ENCODE data around the gene PIMREG.

PIMREG gene

DNA sequence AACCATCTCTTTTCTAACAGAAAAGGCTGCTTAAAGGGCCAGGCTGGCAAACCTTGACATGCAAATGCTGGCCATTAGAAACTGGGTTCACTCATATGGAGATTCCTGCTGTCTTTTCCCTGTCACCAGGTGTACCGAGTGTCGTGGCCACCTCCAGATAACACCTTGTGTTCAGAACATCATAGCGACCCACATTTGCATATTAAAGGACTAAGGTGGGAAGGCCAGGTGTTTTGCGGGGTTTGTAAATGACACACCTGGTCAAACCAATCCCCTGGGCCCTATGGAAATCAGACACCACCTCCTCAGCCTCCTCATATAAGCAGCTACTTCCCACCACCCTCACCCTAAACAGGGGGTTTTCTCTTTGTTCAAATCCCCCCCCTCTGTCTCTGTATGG, 6.8 kb upstream of the PIMREG start:
- in situ Hi-C loops (cut with HindIII; ENCODE audit: low sequenced_read_pairs), result no loop called here

DNA sequence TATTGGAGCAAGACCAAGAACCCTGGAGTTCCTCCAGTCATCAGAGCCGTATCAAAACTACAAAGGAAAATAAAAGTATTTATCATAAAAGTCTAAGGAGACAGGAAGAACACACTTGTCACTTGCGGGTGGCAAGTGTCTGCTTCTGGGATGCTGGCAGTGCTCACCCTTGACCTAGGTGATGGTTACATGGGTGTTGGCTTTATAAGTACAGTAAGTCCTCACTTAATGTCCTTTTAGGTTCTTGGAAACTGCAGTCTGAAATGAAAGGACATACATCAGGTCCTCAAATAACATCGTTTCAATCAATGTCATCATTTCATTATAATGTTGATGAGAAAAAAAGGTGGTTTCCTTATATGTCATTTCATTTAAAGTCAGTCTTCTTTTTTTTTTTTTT, 6.3 kb upstream of the PIMREG start:
- in situ Hi-C loops (cut with HindIII; ENCODE audit: low sequenced_read_pairs), result no loop called here

DNA sequence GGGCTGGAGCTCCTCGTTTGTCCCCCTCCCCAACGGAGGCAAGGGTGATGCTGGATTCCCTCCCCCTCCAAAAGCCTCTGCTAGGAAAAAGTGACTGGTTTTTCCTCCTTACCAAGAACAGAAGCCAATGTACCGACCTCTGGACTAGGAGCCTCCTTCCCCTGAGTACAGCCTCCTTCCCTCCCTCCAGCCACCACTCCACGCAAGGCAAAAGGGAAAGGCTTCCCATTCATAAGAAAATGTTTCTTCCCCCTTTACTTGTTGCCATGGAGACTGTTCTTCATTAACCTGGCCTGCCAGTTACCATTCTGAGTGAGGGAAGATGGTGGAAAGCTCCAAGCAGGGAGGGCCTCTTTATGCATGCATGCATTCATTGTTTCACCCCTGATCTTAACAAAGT, 4.3 kb upstream of the PIMREG start:
- in situ Hi-C loops (cut with HindIII; ENCODE audit: low sequenced_read_pairs), result no loop called here

DNA sequence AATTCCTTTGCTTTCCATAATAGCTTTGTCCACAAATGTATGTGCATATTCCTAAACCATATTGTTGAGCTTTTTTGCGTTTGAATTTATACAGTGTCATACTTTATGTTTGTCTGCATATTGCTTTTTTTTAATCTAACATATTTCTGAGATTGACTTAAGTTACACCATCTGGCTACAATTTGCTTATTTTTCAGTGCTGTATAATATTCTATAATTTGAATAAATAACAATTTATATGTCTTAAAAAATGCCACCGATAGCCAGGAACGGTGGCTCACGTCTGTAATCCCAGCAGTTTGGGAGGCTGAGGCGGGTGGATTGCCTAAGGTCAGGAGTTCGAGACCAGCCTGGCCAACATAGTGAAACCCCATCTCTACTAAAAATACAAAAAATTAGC, 1.5 kb upstream of the PIMREG start:
- in situ Hi-C loops (cut with HindIII; ENCODE audit: low sequenced_read_pairs), result no loop called here

DNA sequence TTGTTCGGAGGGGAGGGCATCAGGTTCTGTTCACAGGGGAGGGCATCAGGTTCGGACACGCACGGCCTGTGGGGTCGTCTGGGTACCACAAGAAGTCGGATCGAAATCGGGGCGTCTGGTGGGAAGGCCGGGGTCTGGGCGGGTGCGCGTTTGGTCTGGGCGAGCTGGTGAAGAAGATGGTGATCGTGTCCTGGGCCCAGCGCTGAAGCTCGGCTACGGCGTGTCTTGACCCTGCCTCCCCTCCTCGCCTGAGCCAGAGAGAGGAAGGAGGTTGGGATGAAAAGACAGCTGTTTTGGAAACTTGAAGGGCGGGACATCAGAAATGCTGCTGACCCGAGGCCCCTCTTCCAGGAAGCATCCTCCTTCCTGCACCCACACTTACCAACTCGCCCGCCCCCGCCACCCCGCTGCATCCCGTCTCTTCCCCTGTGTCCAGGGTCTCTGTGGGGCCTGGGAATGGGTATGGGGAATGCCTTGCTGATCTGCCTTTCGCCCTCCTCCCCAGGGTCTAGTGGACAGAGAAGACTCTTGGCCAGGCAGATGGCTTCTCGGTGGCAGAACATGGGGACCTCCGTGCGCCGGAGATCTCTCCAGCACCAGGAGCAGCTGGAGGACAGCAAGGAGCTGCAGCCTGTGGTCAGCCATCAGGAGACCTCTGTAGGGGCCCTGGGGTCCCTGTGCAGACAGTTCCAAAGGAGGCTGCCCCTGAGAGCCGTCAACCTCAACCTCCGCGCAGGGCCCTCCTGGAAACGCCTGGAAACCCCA, 498 bp downstream of the PIMREG start:
- in situ Hi-C loops (cut with HindIII; ENCODE audit: low sequenced_read_pairs), result no loop called here

DNA sequence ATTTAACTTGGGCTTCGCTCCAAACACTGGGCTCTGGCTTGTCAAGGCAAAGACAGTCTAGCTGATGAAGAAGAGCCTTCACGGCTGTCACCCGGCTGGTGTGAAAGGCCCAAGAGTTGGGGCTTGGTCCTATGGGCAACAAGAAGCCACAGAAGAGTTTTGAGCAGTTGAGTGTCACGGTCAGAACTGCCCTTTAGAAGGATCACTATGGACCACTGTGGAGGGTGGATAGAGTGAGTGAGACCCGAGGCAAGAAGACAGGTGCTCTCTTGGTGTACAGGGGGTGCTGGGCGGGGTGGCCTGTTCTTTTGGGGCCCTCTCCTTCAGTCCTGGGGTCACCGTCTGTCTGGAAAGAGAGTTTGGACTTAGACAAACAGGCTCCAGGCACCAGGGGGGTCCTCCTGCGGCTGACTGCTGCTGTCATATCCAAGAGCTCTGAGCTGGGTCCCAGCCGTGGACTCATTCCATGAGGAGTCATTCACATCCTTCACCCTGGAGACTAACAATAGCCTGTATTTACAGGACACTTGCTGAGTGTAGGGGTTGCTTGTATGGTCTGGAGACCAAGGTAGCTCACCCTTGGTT, 2.4 kb downstream of the PIMREG start:
- in situ Hi-C loops (cut with HindIII; ENCODE audit: low sequenced_read_pairs), result no loop called here

DNA sequence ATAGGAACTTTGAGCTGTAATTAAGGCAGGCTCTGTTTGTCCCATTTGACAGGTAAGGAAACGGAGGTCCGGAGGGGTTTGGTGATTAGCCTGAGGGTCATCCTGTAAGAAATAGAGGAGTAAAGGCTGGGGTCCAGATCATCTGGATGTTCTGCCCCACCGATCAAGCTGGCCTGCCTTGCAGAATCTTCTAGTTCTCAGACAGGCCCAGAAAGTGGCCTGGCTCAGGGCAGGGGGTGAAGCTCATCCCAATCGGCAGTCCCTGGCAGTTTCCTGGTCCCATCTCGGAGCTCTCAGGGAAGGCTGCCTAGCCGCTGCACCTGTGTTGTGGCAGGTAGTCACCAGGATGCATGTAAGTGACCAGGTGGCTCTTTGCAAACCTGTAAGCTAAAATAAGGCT, 4.2 kb downstream of the PIMREG start:
- in situ Hi-C loops (cut with HindIII; ENCODE audit: low sequenced_read_pairs), result no loop called here

DNA sequence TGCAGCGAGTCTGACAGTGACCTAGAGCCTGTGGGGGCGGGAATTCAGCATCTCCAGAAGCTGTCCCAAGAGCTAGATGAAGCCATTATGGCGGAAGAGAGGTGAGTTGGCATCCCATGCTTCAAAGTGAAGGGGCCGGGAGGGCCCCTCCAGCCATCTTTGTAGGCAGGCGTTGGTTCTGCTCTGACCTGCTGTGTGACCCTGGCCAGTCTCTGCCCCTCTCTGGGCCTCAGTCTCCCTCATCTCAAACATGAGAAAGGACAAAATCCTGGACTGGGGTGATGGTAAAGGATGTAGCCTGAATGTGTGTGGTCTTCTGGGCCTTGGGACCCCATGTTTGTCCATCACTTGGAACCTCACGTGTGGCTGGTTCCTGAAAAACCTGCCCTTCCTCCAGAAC, 5.1 kb downstream of the PIMREG start:
- in situ Hi-C loops (cut with HindIII; ENCODE audit: low sequenced_read_pairs), result no loop called here

DNA sequence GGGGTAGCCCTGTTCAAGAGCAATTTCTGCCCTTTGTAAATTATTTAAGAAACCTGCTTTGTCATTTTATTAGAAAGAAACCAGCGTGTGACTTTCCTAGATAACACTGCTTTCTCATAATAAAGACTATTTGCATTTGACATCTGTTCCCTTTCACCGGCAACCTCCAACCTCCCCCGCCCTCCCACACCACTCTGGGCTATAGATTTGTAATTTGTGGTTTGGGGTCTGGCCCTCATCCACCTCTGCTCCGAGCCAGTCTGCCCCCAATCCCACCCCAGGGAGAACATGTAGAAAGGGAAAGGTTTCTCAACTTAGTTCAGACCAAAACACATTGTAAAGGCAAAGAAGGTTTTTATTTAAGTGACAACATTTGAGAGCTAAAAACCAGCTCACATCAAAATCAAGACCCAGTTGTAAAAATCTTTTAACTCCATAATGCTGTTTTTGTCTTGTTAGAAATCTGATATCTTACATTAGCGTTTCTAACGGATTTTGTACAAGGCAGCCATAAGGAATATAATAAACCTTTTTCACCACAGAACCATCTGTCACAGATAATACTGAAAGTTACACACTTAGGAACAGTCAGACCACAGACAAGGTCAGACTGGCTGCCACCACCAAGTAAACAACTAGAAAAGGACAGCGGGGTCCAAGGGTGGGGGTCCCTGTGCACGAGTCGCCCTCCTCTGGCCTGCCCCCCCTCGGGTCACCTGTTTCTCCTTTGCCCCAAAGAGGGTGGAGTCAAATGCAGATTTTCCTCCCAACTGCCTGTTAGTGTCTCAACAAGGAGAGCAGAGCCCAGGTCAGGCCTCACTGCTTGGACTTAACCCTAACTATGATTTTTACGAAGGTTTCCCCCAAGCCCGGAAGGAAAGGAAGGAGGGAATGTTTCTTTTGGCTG, 6.9 kb downstream of the PIMREG start:
- in situ Hi-C loops (cut with HindIII; ENCODE audit: low sequenced_read_pairs), result no loop called here

DNA sequence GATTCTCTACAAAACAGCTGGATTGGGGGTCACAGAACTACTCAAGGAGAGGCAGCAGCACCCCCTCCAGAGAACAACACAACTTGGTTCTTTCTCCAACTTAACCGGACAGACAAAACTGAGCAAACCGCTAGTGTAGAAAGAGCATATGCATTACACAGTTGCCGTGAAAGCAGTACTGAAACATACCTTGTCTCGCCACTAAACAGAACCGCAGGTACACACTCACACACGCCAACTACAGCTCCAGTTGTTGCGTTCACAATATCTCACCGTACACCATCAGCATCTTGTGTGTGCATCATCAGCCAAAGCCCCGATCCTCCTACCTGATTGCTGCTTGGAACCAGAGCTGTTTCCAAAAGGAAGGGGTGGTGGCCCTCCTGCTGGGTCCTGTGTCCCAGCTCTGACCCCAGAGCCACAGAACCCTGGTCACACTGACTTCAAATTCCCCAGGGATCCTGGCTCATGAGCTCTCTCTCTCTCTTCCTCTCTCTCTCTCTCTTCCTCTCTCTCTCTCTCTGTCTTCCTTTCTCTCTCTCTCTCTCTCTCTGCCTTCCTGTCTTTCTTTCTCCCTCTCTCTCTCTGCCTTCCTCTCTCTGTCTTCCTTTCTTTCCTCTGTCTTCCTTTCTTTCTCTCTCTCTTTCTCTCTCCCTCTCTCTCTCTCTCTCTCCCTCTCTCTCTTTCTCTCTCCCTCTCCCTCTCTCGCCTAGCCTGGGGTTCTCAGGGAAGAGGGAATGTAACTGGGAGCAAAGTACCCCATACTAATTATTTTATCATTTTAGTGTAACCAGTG, 8.4 kb downstream of the PIMREG start:
- in situ Hi-C loops (cut with HindIII; ENCODE audit: low sequenced_read_pairs), result no loop called here

DNA sequence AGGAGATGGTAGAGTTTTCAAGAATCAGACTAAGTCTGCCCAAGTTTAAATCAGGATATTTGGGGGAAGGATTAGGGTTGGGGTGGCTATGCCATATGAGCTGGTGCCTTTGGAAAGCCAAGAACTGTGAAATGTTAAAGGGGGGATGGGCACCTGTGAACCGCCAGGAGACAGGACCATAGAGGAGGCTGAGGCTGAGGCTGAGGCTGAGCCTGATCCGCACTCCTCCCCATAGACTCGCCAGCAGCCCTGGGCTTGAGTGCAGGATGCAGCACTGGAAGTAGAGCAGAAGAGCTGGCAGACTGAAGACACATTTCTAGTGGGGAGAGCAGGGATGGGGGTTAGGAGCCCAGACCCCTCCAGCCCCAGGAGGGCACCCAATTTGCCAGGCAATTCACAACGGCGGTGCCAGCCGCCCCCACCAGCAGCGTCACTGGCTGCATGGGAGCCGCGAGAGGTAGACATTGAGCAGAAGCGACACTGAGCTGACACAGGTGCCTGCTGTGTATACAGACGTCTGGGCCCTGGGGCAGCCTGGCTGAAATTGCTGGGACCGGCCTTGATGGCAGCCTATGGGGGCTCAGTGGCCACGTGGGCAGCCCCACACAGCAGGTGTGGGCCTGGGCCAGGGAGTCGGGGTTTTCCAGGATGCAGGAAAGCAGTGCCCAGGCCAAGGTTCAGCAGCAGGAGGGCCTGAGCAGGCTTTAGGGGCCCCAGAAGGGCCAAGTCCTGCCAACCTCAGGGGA, 9.2 kb downstream of the PIMREG start:
- in situ Hi-C loops (cut with HindIII; ENCODE audit: low sequenced_read_pairs), result no loop called here

DNA sequence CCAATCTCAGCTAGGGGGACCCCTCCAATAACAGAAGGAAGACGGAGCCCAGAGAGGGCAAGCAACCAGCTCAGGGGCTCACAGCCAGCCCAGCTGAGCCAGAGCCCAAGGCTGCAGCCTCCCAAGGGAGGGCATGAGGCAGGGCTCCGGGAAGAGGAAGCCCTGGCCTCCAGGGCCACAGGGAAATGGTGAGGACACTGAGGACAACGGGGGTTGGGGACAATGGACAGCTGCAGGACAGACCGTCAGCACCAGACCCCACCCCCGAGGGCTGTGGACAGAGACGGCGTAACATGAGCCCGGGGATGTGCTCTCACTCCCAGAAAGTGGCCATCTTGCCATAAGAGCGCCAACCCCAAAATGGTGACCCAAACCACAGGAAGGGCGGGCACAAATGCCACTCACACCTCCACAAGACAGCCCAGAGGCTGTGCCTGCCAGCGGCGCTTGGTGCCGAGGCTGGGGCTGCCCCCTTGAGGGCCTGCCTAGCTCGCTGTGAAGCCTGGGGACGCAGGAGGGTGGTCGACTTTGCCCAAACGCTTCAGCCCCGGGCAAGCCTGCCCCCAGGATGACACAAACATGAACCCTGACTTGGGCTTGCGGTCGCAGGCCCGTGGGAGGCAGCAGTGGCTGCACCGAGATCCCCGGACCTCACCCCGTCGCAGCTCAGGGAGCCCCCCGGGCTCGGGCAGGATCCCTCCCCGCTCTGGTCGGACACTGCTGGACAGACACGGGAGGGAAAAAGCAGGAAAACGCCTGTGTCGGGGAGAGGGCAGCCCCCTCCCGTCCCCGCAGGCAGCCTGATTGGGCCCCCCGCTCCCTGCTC, 10.5 kb downstream of the PIMREG start:
- in situ Hi-C loops (cut with HindIII; ENCODE audit: low sequenced_read_pairs), result no loop called here

DNA sequence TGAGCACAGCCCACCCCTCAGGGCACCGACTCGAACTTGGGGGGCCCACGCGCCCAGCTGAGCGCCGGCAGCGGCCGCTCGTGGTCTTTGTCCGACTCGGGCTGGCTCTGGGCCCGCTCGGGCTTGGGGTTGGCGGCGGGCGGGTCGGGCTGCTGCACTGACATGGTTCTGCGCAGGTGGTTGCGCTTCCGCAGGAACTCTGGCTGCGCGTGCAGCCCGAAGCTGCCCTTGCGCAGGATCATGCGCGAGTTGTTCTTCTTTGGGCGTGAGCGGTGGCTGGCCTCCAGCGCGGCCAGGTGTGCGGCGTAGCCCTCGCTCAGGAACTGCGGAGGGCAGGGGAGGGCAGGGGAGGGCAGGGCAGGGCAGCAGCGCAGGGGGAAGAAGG, 11.1 kb downstream of the PIMREG start:
- in situ Hi-C loops (cut with HindIII; ENCODE audit: low sequenced_read_pairs), result no loop called here

DNA sequence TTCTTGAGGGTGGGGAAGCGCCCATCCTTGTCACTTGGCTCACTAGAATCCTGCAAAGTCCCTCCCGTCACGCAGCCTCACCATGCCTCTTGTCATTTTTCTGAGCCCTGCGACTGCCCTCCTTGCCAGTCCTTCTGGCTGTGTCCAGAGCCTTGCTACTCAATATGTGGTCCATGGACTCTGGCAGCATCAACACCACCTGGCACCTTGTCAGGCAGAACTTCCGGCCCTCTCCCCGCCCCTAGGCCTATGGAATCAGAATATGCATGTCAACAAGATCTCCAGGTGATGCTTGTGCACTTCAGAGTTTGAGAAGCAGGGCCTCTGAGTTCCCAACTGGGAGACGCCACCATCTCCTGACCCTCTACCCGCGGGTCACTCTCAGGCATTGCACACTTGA, 12.1 kb downstream of the PIMREG start:
- in situ Hi-C loops (cut with HindIII; ENCODE audit: low sequenced_read_pairs), result no loop called here

DNA sequence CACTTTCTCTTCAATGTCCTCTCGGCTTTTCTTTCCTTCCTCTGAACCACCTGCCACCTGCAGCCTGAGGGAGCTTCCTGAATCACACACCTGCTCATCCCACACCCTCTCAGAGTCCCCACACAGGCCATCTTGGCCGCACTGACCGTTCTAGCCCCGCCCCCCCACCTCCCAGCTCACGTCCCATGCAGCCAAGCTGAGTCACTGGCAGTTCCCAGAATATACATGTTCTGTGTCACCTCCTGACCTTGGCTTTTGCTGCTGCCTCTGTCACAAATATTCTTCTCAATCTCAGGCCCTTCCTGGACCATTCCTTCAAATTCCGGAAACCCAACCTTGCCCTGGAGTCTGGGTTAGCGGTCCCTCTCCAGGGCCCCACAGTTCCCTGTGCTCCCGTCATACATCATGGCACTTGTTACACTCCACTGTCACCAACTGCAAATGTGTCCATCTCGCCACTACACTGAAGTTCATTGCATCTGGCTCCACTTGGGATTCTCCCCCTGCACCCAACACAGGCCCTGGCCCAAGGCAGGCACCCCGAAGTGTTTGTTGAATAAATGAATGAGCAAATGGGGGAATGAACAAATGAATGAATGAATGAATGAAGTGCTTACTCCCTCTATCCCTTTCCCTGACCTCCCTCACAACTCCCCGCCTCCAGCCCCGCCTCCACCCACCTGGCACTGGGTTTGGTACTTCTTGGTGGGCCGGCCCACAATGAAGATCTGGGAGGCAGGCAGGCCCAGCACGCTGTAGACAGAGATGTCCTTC, 12.8 kb downstream of the PIMREG start:
- in situ Hi-C loops (cut with HindIII; ENCODE audit: low sequenced_read_pairs), result no loop called here

DNA sequence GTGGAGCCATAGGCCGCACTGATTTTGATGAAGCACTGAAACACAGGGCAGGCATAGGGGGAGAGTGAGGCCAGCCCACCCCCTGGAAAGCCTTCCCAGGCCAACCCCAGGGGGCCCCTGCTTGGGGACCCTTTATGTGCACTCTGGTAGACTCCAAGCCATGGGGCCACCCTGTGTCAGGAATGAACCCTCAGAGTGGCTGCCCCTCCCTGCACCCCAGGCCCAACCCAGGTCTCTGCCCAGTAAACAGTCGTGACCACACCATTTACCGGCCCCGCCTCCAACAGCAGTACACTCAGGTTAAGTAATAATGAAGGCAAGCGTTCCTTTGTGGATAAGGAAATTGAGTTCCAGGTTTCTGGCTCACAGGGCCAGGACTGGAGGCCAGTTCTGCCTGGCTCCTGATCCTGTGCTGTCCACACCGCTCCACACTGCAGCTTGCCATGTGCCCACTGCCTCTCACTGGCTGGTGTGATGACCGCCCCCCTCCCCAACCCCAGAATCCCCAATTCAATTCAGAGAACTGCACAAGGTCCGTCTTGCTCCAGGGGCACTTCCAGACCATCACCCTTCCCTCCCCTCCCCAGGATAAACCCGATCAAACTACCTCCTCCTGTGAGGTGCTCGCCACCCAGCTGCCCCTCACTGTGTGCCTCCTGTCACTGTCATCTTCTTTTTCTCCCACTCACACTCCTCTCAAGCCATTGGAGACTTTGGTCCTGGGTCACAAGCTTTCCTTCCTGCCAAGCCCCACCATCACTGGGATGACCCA, 13.6 kb downstream of the PIMREG start:
- in situ Hi-C loops (cut with HindIII; ENCODE audit: low sequenced_read_pairs), result no loop called here

DNA sequence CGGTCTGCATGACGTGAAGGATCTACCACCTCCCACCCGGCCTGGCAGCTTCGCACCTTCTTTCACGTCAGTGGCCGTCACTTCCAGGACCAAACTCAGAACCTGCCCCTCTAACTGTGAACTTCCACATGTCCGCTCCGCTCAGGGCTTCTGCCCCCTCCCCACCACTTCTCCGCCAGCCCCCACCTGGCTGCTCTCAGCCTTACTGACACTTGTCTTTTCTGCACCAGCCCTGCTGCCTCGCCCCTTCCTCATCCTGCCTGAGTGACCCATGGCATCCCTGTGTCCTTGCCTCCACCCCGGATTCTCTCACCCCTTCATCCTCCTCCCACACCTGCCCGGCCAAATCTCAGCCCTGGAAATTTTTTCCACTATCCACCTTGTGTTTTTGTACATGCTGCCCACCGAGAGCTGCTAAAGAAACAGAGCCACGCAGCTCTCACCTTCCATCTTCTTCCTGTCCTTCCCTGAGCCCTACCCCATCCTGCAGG, 14.2 kb downstream of the PIMREG start:
- in situ Hi-C loops (cut with HindIII; ENCODE audit: low sequenced_read_pairs), result no loop called here
